Activated CD4-positive, CD25-positive, alpha-beta regulatory T cell treated with anti-CD3 and anti-CD28 coated beads, Interleukin-2, amount 50 U/mL, for 16 hours (primary cell): ENCODE data around the gene BAIAP2.

Source experiments
- DNase-seq: peaks from one replicate; pipeline ENCODE4 v3.0.0-alpha.2; 2020; ENCODE audit warnings: low read depth, low spot score

Gene BAIAP2

GRCh38 chr17:81158688-81159590 is 124.0 kb downstream of the BAIAP2 start:
- no peak for DNase-seq

- no peak for DNase-seq
These were observed 124.8 kb downstream of the BAIAP2 start for GRCh38 chr17:81159611-81160265.

- no peak for DNase-seq
These were observed 125.4 kb downstream of the BAIAP2 start for GRCh38 chr17:81160306-81160705.

- DNase-seq, result no peak
These were observed 125.9 kb downstream of the BAIAP2 start for GRCh38 chr17:81160747-81161453.

- no peak for DNase-seq
These were observed 126.6 kb downstream of the BAIAP2 start for GRCh38 chr17:81161536-81161935.

- no peak for DNase-seq
These were observed 127.0 kb downstream of the BAIAP2 start for GRCh38 chr17:81161972-81162371.

- DNase-seq, result no peak
These were observed 127.5 kb downstream of the BAIAP2 start for GRCh38 chr17:81162491-81162890.

GRCh38 chr17:81163051-81163695 is 128.2 kb downstream of the BAIAP2 start:
- no peak for DNase-seq

GRCh38 chr17:81163703-81164370 is 128.9 kb downstream of the BAIAP2 start:
- DNase-seq, result no peak

GRCh38 chr17:81164371-81165245 is 129.7 kb downstream of the BAIAP2 start:
- no peak for DNase-seq

GRCh38 chr17:81165246-81166032 is 130.5 kb downstream of the BAIAP2 start, which contains the start of gene PVALEF:
Gene PVALEF (plus strand): TSS chr17:81165507. CDS start chr17:81181227, 15,720 bp downstream.
- no peak for DNase-seq

- no peak for DNase-seq
These were observed 131.1 kb downstream of the BAIAP2 start, which contains the start of gene AATK for GRCh38 chr17:81166033-81166492. Gene AATK (minus strand): TSS chr17:81166221. CDS start chr17:81165992, 229 bp downstream.
